Uterus (tissue), 2 donors: ENCODE measurements around the gene CACNG3.

ENCODE experiments used
- POLR2A ChIP-seq, 2 donors: fragments of 450-650 bp; IDR thresholded peaks; one replicate each; pipeline ENCODE4 v1.6.1; 2016; ENCODE audit warnings: antibody characterized with exemption in 2 of 2, mild to moderate bottlenecking in 1 of 2, moderate library complexity in 1 of 2
- TF ChIP-seq, protein P1 (sequence below), 4 experiments: fragments of 200-600 bp in 2 of 4; fragments of 450-650 bp in 2 of 4; sonication (generic) in 2 of 4; IDR thresholded peaks; one replicate each; pipeline ENCODE4 v1.5.1; 2016 to 2019; ENCODE audit warnings: antibody characterized with exemption in 4 of 4, mild to moderate bottlenecking in 2 of 4, moderate library complexity in 1 of 4

DNA sequence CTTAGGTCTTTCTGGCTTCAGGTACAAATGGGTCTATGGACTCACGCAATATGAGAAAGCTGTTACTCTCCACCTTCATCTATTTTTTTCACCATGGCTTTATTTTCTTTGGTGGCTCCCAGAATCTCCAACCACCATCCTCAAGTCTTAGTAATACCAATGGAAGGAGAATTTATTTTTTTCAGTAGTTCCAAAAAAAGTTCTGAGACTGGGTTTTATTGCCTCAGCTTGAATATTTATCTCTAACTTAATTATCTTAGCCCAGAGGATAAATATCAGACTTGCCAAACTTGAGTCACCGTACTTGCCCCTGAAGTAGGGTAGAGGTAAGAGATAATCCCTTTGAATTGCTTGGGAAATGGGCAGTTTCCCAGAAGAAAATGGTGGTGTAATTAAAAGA, 23.2 kb upstream of the CACNG3 start:
- TF ChIP-seq, protein P1, sequence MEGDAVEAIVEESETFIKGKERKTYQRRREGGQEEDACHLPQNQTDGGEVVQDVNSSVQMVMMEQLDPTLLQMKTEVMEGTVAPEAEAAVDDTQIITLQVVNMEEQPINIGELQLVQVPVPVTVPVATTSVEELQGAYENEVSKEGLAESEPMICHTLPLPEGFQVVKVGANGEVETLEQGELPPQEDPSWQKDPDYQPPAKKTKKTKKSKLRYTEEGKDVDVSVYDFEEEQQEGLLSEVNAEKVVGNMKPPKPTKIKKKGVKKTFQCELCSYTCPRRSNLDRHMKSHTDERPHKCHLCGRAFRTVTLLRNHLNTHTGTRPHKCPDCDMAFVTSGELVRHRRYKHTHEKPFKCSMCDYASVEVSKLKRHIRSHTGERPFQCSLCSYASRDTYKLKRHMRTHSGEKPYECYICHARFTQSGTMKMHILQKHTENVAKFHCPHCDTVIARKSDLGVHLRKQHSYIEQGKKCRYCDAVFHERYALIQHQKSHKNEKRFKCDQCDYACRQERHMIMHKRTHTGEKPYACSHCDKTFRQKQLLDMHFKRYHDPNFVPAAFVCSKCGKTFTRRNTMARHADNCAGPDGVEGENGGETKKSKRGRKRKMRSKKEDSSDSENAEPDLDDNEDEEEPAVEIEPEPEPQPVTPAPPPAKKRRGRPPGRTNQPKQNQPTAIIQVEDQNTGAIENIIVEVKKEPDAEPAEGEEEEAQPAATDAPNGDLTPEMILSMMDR (IDR thresholded peaks at IDR 0.05): no peak
- TF ChIP-seq POLR2A (IDR thresholded peaks at IDR 0.05): no peak
